ENCODE results near the gene TMEM119.

- TF ChIP-seq EZH2 (IDR thresholded peaks at IDR 0.05; ENCODE audit: insufficient read depth, poor library complexity, severe bottlenecking) = no peak
- no peak for TF ChIP-seq EZH2phosphoT487 (IDR thresholded peaks at IDR 0.05; ENCODE audit: insufficient read depth, low read depth)
Observed at GRCh38 chr12:108640802-108641445, 43.0 kb upstream of the TMEM119 start.

Measured in GM23248 (cell line).